NCI-H128 (cell line): ENCODE measurements around the gene SELE.
"Not testable (repeated sequence)": the region's sequence is repeated elsewhere in the genome, so short reads cannot be mapped to it uniquely, and the experiment has no call there.

ENCODE experiments used
- DNase-seq: peaks from one replicate; lab custom pipeline; 2025; ENCODE audit not compliant: unreplicated experiment; lab: John Stamatoyannopoulos, UW

SELE gene

GRCh38 chr1:169689395-169689794 lies 44.5 kb downstream of the SELE start:
- no peak for DNase-seq

- not testable (repeated sequence) for DNase-seq
These were observed 45.5 kb downstream of the SELE start for GRCh38 chr1:169688377-169688776.

- no peak for DNase-seq
These were observed 50.2 kb downstream of the SELE start for GRCh38 chr1:169683661-169684060.

- DNase-seq = not testable (repeated sequence)
These were observed 50.7 kb downstream of the SELE start for GRCh38 chr1:169683168-169683567.

GRCh38 chr1:169682071-169682470 lies 51.8 kb downstream of the SELE start:
- no peak for DNase-seq

- no peak for DNase-seq
These were observed 52.7 kb downstream of the SELE start for GRCh38 chr1:169681140-169681539.

- DNase-seq = no peak
These were observed 53.4 kb downstream of the SELE start for GRCh38 chr1:169680377-169681019.

- DNase-seq = no peak
These were observed 54.2 kb downstream of the SELE start for GRCh38 chr1:169679692-169680091.

- DNase-seq = no peak
These were observed 57.9 kb downstream of the SELE start for GRCh38 chr1:169676001-169676400.
